ENCODE results near the gene USP21. TPM values are rescaled to one million over a fixed set of nuclear protein-coding genes. Genes with fewer than 3 reads are reported as not detected.

The USP21 gene
- total and polyA plus RNA-seq, 3 experiments from 2014 or later = 26.1 to 28.3 (median 27.4) TPM

- Histone ChIP-seq H3K4me3 (ENCODE audit: low read length) (peak overlapping the region; percentile 81), H3K36me3 (ENCODE audit: insufficient read depth, low read length) (peaks cover 15% of the 10 kb centered on the region), H3K27ac (ENCODE audit: low read depth, low read length) (peak overlapping the region; percentile 95), H3K4me1 (ENCODE audit: insufficient read depth, low read length) (peaks cover 36% of the 10 kb centered on the region), H3K9me3 (ENCODE audit: low read length) (no peaks in the 10 kb centered on the region), H3K27me3 (ENCODE audit: insufficient read depth, low read length, poor library complexity, severe bottlenecking) (no peaks in the 10 kb centered on the region)
- ChIA-PET CTCF (interaction anchor here (0.6 to 4.9 kb wide), 30 partner anchors 10 to 235 kb away, joined by 3 to 49 read pairs (median 4); partner anchors contain the start of genes ADAMTS4, APOA2, B4GALT3 and NDUFS2), POLR2A (interaction anchor here (0.6 to 2.4 kb wide), 13 partner anchors 10 to 149 kb away, joined by 3 to 23 read pairs (median 5); partner anchors contain the start of genes B4GALT3, DEDD, NDUFS2 and SDHC)
- peak overlapping the region; percentile 21 to 96 (median 92) for H3K4me3 Mint-ChIP-seq
- H3K27ac Mint-ChIP-seq = peak overlapping the region; percentile 96 to 100 (median 99)
- H3K27me3 Mint-ChIP-seq = no peaks in the 10 kb centered on the region
- peaks cover 0 to 70% (median 19%) of the 10 kb centered on the region in 3 donors for H3K36me3 Mint-ChIP-seq
- DNase-seq = no peak
- peaks cover 47 to 86% (median 75%) of the 10 kb centered on the region in 3 donors for H3K4me1 Mint-ChIP-seq
- no peaks in the 10 kb centered on the region for H3K9me3 Mint-ChIP-seq
These were observed 5.8 kb downstream of the USP21 start for GRCh38 chr1:161164901-161165610.

- POLR2A ChIA-PET = interaction anchor here (0.6 to 2.4 kb wide), 18 partner anchors 9 to 148 kb away, joined by 3 to 23 read pairs (median 4); partner anchors contain the start of genes B4GALT3, DEDD, FCER1G and NDUFS2
- Mint-ChIP-seq H3K9me3 (no peaks in the 10 kb centered on the region), H3K4me1 (peaks cover 43 to 76% (median 66%) of the 10 kb centered on the region in 3 donors), H3K36me3 (peaks cover 0 to 74% (median 23%) of the 10 kb centered on the region in 3 donors), H3K27ac (peak within 1 kb of the TSS; percentile 96 to 100 (median 99)), H3K4me3 (peak within 1 kb of the TSS; percentile 87 to 96 (median 93)), H3K27me3 (no peaks in the 10 kb centered on the region)
- Histone ChIP-seq H3K27me3 (ENCODE audit: insufficient read depth, low read length, poor library complexity, severe bottlenecking) (no peaks in the 10 kb centered on the region), H3K27ac (ENCODE audit: low read depth, low read length) (peak within 1 kb of the TSS; percentile 95), H3K36me3 (ENCODE audit: insufficient read depth, low read length) (peaks cover 22% of the 10 kb centered on the region), H3K9me3 (ENCODE audit: low read length) (no peaks in the 10 kb centered on the region), H3K4me1 (ENCODE audit: insufficient read depth, low read length) (peaks cover 27% of the 10 kb centered on the region), H3K4me3 (ENCODE audit: low read length) (peak within 1 kb of the TSS; percentile 81)
- DNase-seq = peak; percentile 88 to 97 (median 93)
- CTCF ChIA-PET = interaction anchor here (0.7 to 4.9 kb wide), 32 partner anchors 10 to 222 kb away, joined by 3 to 49 read pairs (median 4); partner anchors contain the start of genes ADAMTS4, APOA2, B4GALT3 and DEDD
These were observed 6.7 kb downstream of the USP21 start, which contains the start of gene PPOX for GRCh38 chr1:161165742-161166668. Gene PPOX, plus strand, starts transcription at chr1:161166426. Its CDS starts 422 bp downstream, at chr1:161166848.

GRCh38 chr1:161166669-161167548 lies 7.6 kb downstream of the USP21 start:
- H3K9me3 Mint-ChIP-seq = no peaks in the 10 kb centered on the region
- CTCF ChIA-PET = interaction anchor here (0.7 to 4.9 kb wide), 20 partner anchors 10 to 215 kb away, joined by 3 to 49 read pairs (median 6); partner anchors contain the start of genes APOA2, B4GALT3, DEDD and NDUFS2
- peak in 1 of 5 donors; percentile 51 for DNase-seq

GRCh38 chr1:161168906-161169305 lies 9.6 kb downstream of the USP21 start:
- peaks cover 16% of the 10 kb centered on the region for H3K4me1 ChIP-seq (ENCODE audit: insufficient read depth, low read length)
- CTCF ChIA-PET = interaction anchor here (1.7 to 2.0 kb wide), 2 partner anchors 13 to 34 kb away, joined by 4 to 6 read pairs; partner anchors contain the start of gene NDUFS2
- DNase-seq = no peak
- peak overlapping the region in 3 of 7 donors; percentile 34 to 80 (median 50) for H3K4me3 Mint-ChIP-seq
- no peak overlapping the region for H3K27ac ChIP-seq (ENCODE audit: low read depth, low read length)
- H3K27ac Mint-ChIP-seq = peak overlapping the region in 2 of 8 donors; percentile 36 to 68
- peaks cover 0 to under 1% of the 10 kb centered on the region in 2 donors for H3K27me3 Mint-ChIP-seq
- H3K27me3 ChIP-seq (ENCODE audit: insufficient read depth, low read length, poor library complexity, severe bottlenecking) = no peaks in the 10 kb centered on the region
- H3K36me3 Mint-ChIP-seq = peaks cover 0 to 76% (median 19%) of the 10 kb centered on the region in 3 donors
- peaks cover 45% of the 10 kb centered on the region for H3K36me3 ChIP-seq (ENCODE audit: insufficient read depth, low read length)
- no peaks in the 10 kb centered on the region for H3K9me3 ChIP-seq (ENCODE audit: low read length)
- POLR2A ChIA-PET = interaction anchor here (0.6 to 2.0 kb wide), 3 partner anchors 7 to 57 kb away, joined by 4 to 5 read pairs (median 4); partner anchors contain the start of gene NDUFS2
- H3K9me3 Mint-ChIP-seq = no peaks in the 10 kb centered on the region
- H3K4me3 ChIP-seq (ENCODE audit: low read length) = no peak overlapping the region
- peaks cover 42 to 67% (median 60%) of the 10 kb centered on the region in 3 donors for H3K4me1 Mint-ChIP-seq

More at GRCh38 chr1:161166669-161167548, 7.6 kb downstream of the USP21 start:
- no peaks in the 10 kb centered on the region for H3K27me3 ChIP-seq (ENCODE audit: insufficient read depth, low read length, poor library complexity, severe bottlenecking)
- Mint-ChIP-seq H3K4me1 (peaks cover 41 to 67% (median 58%) of the 10 kb centered on the region in 3 donors), H3K27ac (peak overlapping the region; percentile 96 to 100 (median 99)), H3K27me3 (no peaks in the 10 kb centered on the region), H3K4me3 (peak overlapping the region; percentile 87 to 96 (median 93)), H3K36me3 (peaks cover 0 to 75% (median 21%) of the 10 kb centered on the region in 3 donors)
- no peaks in the 10 kb centered on the region for H3K9me3 ChIP-seq (ENCODE audit: low read length)
- peak overlapping the region; percentile 95 for H3K27ac ChIP-seq (ENCODE audit: low read depth, low read length)
- peak overlapping the region; percentile 81 for H3K4me3 ChIP-seq (ENCODE audit: low read length)
- H3K36me3 ChIP-seq (ENCODE audit: insufficient read depth, low read length) = peaks cover 31% of the 10 kb centered on the region
- H3K4me1 ChIP-seq (ENCODE audit: insufficient read depth, low read length) = peaks cover 18% of the 10 kb centered on the region
- POLR2A ChIA-PET = interaction anchor here (0.5 to 2.4 kb wide), 14 partner anchors 9 to 329 kb away, joined by 3 to 23 read pairs (median 5); partner anchors contain the start of genes B4GALT3, FCER1G, NDUFS2 and NIT1

- Mint-ChIP-seq H3K4me3 (peak overlapping the region in 1 of 7 donors; percentile 60), H3K36me3 (peaks cover 0 to 79% (median 17%) of the 10 kb centered on the region in 3 donors), H3K27me3 (peaks cover 0 to 3% of the 10 kb centered on the region in 2 donors), H3K4me1 (peaks cover 48 to 67% (median 64%) of the 10 kb centered on the region in 3 donors), H3K27ac (peak overlapping the region in 4 of 8 donors; percentile 32 to 89 (median 64)), H3K9me3 (no peaks in the 10 kb centered on the region)
- DNase-seq = no peak
- peaks cover 53% of the 10 kb centered on the region for H3K36me3 ChIP-seq (ENCODE audit: insufficient read depth, low read length)
- H3K4me1 ChIP-seq (ENCODE audit: insufficient read depth, low read length) = peaks cover 15% of the 10 kb centered on the region
- H3K9me3 ChIP-seq (ENCODE audit: low read length) = no peaks in the 10 kb centered on the region
- CTCF ChIA-PET = interaction anchor here (0.9 to 2.0 kb wide), 3 partner anchors 22 to 135 kb away, joined by 3 to 7 read pairs (median 3); partner anchors contain the start of gene TOMM40L
- no peak overlapping the region for H3K27ac ChIP-seq (ENCODE audit: low read depth, low read length)
- H3K4me3 ChIP-seq (ENCODE audit: low read length) = no peak overlapping the region
- POLR2A ChIA-PET = interaction anchor here (1.2 kb wide), 1 partner anchor 11 kb away, joined by 5 read pairs; no protein-coding TSS in a partner anchor
- no peaks in the 10 kb centered on the region for H3K27me3 ChIP-seq (ENCODE audit: insufficient read depth, low read length, poor library complexity, severe bottlenecking)
These were observed 11.9 kb downstream of the USP21 start for GRCh38 chr1:161171191-161171590.

- peaks cover 53% of the 10 kb centered on the region for H3K36me3 ChIP-seq (ENCODE audit: insufficient read depth, low read length)
- no peak overlapping the region for H3K27ac ChIP-seq (ENCODE audit: low read depth, low read length)
- H3K4me3 Mint-ChIP-seq = peak overlapping the region in 1 of 7 donors; percentile 37
- ChIA-PET POLR2A (interaction anchor here (1.2 kb wide), 1 partner anchor 11 kb away, joined by 5 read pairs; no protein-coding TSS in a partner anchor), CTCF (interaction anchor here (0.9 kb wide), 1 partner anchor 134 kb away, joined by 3 read pairs; no protein-coding TSS in a partner anchor)
- H3K4me1 ChIP-seq (ENCODE audit: insufficient read depth, low read length) = peaks cover 20% of the 10 kb centered on the region
- DNase-seq = no peak
- no peak overlapping the region for H3K4me3 ChIP-seq (ENCODE audit: low read length)
- no peaks in the 10 kb centered on the region for H3K9me3 Mint-ChIP-seq
- peaks cover 49 to 67% (median 64%) of the 10 kb centered on the region in 3 donors for H3K4me1 Mint-ChIP-seq
- no peaks in the 10 kb centered on the region for H3K27me3 ChIP-seq (ENCODE audit: insufficient read depth, low read length, poor library complexity, severe bottlenecking)
- H3K36me3 Mint-ChIP-seq = peaks cover 0 to 79% (median 17%) of the 10 kb centered on the region in 3 donors
- no peaks in the 10 kb centered on the region for H3K9me3 ChIP-seq (ENCODE audit: low read length)
- peak overlapping the region in 3 of 8 donors; percentile 21 to 70 (median 42) for H3K27ac Mint-ChIP-seq
- peaks cover 0 to 3% of the 10 kb centered on the region in 2 donors for H3K27me3 Mint-ChIP-seq
These were observed 12.4 kb downstream of the USP21 start for GRCh38 chr1:161171696-161172095.
